ENCODE data around the gene RPL5.
"Not testable (repeated sequence)": the region's sequence is repeated elsewhere in the genome, so short reads cannot be mapped to it uniquely, and the experiment has no call there.

RPL5 gene

GRCh38 chr1:92831762-92832536 is at the start of gene RPL5:
RPL5 (plus strand) TSS chr1:92832040; CDS start chr1:92832115, 75 bp downstream.
- DNase-seq = peak; percentile 89

- DNase-seq = not testable (repeated sequence)
Observed at GRCh38 chr1:92783550-92783949, 48.3 kb upstream of the RPL5 start.

GRCh38 chr1:92784021-92784638 is 47.7 kb upstream of the RPL5 start:
- DNase-seq = no peak

- peak; percentile 96 for DNase-seq
Observed at GRCh38 chr1:92784639-92785500, 47.0 kb upstream of the RPL5 start, which contains the start of gene EVI5. EVI5 (minus strand) TSS chr1:92785108; CDS start chr1:92736546, 48,562 bp downstream.

GRCh38 chr1:92786111-92786901 is 45.5 kb upstream of the RPL5 start:
- DNase-seq = no peak

GRCh38 chr1:92790081-92790480 is 41.8 kb upstream of the RPL5 start:
- DNase-seq = no peak

- no peak for DNase-seq
Observed at GRCh38 chr1:92790867-92791266, 41.0 kb upstream of the RPL5 start.

GRCh38 chr1:92791487-92792066 is 40.3 kb upstream of the RPL5 start:
- DNase-seq = no peak

GRCh38 chr1:92792340-92792782 is 39.5 kb upstream of the RPL5 start:
- DNase-seq = no peak

GRCh38 chr1:92795166-92795565 is 36.7 kb upstream of the RPL5 start:
- DNase-seq = no peak

GRCh38 chr1:92797297-92797696 is 34.5 kb upstream of the RPL5 start:
- no peak for DNase-seq

GRCh38 chr1:92797961-92798360 is 33.9 kb upstream of the RPL5 start:
- DNase-seq = no peak

GRCh38 chr1:92803140-92803887 is 28.5 kb upstream of the RPL5 start:
- DNase-seq = no peak

GRCh38 chr1:92804721-92805201 is 27.1 kb upstream of the RPL5 start:
- no peak for DNase-seq

GRCh38 chr1:92805216-92805615 is 26.6 kb upstream of the RPL5 start:
- DNase-seq = no peak

- no peak for DNase-seq
Observed at GRCh38 chr1:92808381-92808780, 23.5 kb upstream of the RPL5 start.

GRCh38 chr1:92816732-92817131 is 15.1 kb upstream of the RPL5 start:
- DNase-seq = no peak

- no peak for DNase-seq
Observed at GRCh38 chr1:92817137-92817697, 14.6 kb upstream of the RPL5 start.

- DNase-seq = no peak
Observed at GRCh38 chr1:92817986-92818764, 13.7 kb upstream of the RPL5 start.

- DNase-seq = no peak
Observed at GRCh38 chr1:92820024-92820423, 11.8 kb upstream of the RPL5 start.
